Stimulated activated CD8-positive, alpha-beta memory T cell treated with anti-CD3 and anti-CD28 coated beads, Interleukin-4, amount 100 ng/mL, for 1 hour (primary cell): ENCODE data around the gene SELENOP.

Source experiments
- DNase-seq, 2 donors: peaks; one replicate each; pipeline ENCODE4 v3.0.0-alpha.2; 2020; ENCODE audit warnings: low read depth in 2 of 2, low spot score in 1 of 2

SELENOP gene

GRCh38 chr5:42798284-42799240 lies 13.1 kb downstream of the SELENOP start:
- no peak for DNase-seq

GRCh38 chr5:42791151-42791550 lies 20.5 kb downstream of the SELENOP start:
- DNase-seq = no peak

- DNase-seq = no peak
Measured at GRCh38 chr5:42787845-42788244, 23.8 kb downstream of the SELENOP start.

GRCh38 chr5:42787073-42787472 lies 24.6 kb downstream of the SELENOP start:
- no peak for DNase-seq

GRCh38 chr5:42785756-42786155 lies 25.9 kb downstream of the SELENOP start:
- no peak for DNase-seq

- no peak for DNase-seq
Measured at GRCh38 chr5:42784132-42784531, 27.6 kb downstream of the SELENOP start.

GRCh38 chr5:42781584-42781983 lies 30.1 kb downstream of the SELENOP start:
- DNase-seq = no peak

GRCh38 chr5:42779083-42779482 lies 32.6 kb downstream of the SELENOP start:
- no peak for DNase-seq

GRCh38 chr5:42772265-42772993 lies 39.3 kb downstream of the SELENOP start:
- no peak for DNase-seq

- no peak for DNase-seq
Measured at GRCh38 chr5:42770003-42770402, 41.7 kb downstream of the SELENOP start.

- no peak for DNase-seq
Measured at GRCh38 chr5:42768106-42768504, 43.6 kb downstream of the SELENOP start.

- DNase-seq = no peak
Measured at GRCh38 chr5:42767491-42768105, 44.1 kb downstream of the SELENOP start.

- DNase-seq = no peak
Measured at GRCh38 chr5:42761791-42762190, 49.9 kb downstream of the SELENOP start.

- no peak for DNase-seq
Measured at GRCh38 chr5:42760426-42760825, 51.3 kb downstream of the SELENOP start.

- no peak for DNase-seq
Measured at GRCh38 chr5:42759456-42759855, 52.2 kb downstream of the SELENOP start.

GRCh38 chr5:42756606-42757601 lies 54.8 kb downstream of the SELENOP start, which contains the start of gene CCDC152:
Gene CCDC152, plus strand, starts transcription at chr5:42756818. Its CDS starts 2,304 bp downstream, at chr5:42759122.
- peak; percentile 16 to 17 for DNase-seq

- no peak for DNase-seq
Measured at GRCh38 chr5:42753099-42753498, 58.6 kb downstream of the SELENOP start.

- DNase-seq = no peak
Measured at GRCh38 chr5:42751044-42751443, 60.6 kb downstream of the SELENOP start.

- DNase-seq = no peak
Measured at GRCh38 chr5:42750507-42750906, 61.2 kb downstream of the SELENOP start.
